Measurements from ENCODE around the gene APRT. TPM values are rescaled to one million over a fixed set of nuclear protein-coding genes. Genes with fewer than 3 reads are reported as not detected.

Gene APRT
- total and polyA plus RNA-seq, 10 of the 15 experiments (the other 5 are each of a cell fraction or from before 2014, with no cell fraction given) = 30.6 to 495 (median 166) TPM

DNA sequence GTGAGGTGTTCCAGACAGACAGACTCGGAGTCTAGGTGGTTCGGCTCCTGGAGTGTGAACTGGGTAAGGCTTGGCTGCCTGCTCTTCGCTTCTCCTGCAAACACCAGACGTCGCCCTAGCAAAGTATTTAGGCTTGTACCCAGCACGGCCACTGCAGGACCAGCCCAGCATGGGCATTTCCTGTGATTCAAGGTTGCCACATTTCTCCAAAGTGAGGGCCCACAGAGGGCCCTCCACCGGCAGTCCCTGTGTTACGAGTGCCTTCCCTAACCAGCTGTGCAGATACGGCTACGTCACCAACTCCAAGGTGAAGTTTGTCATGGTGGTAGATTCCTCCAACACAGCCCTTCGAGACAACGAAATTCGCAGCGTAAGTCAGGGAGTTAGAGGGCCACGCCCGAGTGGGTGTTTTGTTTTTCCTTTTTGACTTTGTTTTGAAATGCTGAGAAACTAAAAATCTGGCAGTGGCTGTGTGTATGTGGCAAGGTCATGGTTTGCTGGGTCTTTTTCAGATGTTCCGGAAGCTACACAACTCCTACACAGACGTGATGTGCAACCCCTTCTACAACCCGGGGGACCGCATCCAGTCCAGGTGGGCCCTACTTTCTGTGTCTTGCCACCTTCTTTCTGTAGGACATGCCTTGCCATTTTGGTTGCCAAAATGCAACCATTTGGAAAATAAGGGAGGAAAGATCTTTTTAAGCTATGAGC lies 47.8 kb upstream of the APRT start (continued):
- TF ChIP-seq, protein P1, sequence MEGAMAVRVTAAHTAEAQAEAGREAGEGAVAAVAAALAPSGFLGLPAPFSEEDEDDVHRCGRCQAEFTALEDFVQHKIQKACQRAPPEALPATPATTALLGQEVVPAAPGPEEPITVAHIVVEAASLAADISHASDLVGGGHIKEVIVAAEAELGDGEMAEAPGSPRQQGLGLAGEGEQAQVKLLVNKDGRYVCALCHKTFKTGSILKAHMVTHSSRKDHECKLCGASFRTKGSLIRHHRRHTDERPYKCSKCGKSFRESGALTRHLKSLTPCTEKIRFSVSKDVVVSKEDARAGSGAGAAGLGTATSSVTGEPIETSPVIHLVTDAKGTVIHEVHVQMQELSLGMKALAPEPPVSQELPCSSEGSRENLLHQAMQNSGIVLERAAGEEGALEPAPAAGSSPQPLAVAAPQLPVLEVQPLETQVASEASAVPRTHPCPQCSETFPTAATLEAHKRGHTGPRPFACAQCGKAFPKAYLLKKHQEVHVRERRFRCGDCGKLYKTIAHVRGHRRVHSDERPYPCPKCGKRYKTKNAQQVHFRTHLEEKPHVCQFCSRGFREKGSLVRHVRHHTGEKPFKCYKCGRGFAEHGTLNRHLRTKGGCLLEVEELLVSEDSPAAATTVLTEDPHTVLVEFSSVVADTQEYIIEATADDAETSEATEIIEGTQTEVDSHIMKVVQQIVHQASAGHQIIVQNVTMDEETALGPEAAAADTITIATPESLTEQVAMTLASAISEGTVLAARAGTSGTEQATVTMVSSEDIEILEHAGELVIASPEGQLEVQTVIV (IDR thresholded peaks at IDR 0.05; ENCODE audit: borderline replicate concordance, partially characterized antibody) = no peak
- TF ChIP-seq, protein P2, sequence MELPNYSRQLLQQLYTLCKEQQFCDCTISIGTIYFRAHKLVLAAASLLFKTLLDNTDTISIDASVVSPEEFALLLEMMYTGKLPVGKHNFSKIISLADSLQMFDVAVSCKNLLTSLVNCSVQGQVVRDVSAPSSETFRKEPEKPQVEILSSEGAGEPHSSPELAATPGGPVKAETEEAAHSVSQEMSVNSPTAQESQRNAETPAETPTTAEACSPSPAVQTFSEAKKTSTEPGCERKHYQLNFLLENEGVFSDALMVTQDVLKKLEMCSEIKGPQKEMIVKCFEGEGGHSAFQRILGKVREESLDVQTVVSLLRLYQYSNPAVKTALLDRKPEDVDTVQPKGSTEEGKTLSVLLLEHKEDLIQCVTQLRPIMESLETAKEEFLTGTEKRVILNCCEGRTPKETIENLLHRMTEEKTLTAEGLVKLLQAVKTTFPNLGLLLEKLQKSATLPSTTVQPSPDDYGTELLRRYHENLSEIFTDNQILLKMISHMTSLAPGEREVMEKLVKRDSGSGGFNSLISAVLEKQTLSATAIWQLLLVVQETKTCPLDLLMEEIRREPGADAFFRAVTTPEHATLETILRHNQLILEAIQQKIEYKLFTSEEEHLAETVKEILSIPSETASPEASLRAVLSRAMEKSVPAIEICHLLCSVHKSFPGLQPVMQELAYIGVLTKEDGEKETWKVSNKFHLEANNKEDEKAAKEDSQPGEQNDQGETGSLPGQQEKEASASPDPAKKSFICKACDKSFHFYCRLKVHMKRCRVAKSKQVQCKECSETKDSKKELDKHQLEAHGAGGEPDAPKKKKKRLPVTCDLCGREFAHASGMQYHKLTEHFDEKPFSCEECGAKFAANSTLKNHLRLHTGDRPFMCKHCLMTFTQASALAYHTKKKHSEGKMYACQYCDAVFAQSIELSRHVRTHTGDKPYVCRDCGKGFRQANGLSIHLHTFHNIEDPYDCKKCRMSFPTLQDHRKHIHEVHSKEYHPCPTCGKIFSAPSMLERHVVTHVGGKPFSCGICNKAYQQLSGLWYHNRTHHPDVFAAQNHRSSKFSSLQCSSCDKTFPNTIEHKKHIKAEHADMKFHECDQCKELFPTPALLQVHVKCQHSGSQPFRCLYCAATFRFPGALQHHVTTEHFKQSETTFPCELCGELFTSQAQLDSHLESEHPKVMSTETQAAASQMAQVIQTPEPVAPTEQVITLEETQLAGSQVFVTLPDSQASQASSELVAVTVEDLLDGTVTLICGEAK (IDR thresholded peaks at IDR 0.05; ENCODE audit: borderline replicate concordance) = no peak
- TF ChIP-seq RB1 (IDR thresholded peaks at IDR 0.05; ENCODE audit: borderline replicate concordance) (no peak), RCOR1 (conservative IDR thresholded peaks at IDR 0.05; ENCODE audit: low read depth, low read length) (no peak)
- TF ChIP-seq, protein P3, sequence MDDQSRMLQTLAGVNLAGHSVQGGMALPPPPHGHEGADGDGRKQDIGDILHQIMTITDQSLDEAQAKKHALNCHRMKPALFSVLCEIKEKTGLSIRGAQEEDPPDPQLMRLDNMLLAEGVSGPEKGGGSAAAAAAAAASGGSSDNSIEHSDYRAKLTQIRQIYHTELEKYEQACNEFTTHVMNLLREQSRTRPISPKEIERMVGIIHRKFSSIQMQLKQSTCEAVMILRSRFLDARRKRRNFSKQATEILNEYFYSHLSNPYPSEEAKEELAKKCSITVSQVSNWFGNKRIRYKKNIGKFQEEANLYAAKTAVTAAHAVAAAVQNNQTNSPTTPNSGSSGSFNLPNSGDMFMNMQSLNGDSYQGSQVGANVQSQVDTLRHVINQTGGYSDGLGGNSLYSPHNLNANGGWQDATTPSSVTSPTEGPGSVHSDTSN (IDR thresholded peaks at IDR 0.05; ENCODE audit: insufficient replicate concordance, low read depth, low read length) = no peak

Data from GM12878 (cell line).